GM12873 (cell line): ENCODE measurements around the gene RPL37.

ENCODE experiments used
- TF ChIP-seq, protein P1 (sequence below): IDR thresholded peaks from 2 replicates; pipeline ENCODE4 v1.5.1; 2012; ENCODE audit warnings: low read depth, mild to moderate bottlenecking, moderate library complexity, low read length, control low read depth; ENCODE audit not compliant: insufficient read depth; ENCODE audit errors: missing control alignments

The RPL37 gene

DNA sequence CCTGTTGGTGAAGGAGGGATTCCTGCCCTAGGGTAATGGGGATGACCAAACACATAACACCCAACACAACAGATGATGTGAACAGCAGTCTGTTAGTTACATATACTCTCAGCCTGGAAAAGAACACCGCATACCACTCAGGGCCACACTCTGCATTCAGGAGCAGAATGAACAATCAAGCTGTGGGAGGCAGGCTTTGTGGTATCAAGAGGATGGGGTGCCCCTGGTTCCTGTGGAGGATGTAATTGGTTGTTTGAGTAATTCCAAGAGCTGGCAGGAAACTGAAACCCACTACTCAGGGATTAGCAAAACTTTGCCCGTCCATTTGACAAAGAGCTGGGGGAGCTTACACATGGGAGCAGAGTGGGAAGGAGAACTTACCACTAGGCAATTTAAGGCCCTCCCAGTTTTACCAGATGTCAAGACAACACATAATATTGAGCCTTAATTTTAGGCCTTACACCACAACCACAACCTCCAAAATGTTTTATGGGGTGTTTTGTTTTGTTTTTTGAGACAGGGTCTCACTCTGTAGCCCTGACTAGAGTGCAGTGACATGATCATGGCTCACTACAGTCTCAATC is 21.2 kb downstream of the RPL37 start:
- TF ChIP-seq, protein P1, sequence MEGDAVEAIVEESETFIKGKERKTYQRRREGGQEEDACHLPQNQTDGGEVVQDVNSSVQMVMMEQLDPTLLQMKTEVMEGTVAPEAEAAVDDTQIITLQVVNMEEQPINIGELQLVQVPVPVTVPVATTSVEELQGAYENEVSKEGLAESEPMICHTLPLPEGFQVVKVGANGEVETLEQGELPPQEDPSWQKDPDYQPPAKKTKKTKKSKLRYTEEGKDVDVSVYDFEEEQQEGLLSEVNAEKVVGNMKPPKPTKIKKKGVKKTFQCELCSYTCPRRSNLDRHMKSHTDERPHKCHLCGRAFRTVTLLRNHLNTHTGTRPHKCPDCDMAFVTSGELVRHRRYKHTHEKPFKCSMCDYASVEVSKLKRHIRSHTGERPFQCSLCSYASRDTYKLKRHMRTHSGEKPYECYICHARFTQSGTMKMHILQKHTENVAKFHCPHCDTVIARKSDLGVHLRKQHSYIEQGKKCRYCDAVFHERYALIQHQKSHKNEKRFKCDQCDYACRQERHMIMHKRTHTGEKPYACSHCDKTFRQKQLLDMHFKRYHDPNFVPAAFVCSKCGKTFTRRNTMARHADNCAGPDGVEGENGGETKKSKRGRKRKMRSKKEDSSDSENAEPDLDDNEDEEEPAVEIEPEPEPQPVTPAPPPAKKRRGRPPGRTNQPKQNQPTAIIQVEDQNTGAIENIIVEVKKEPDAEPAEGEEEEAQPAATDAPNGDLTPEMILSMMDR = no peak

GRCh38 chr5:40812125-40812524 is 22.9 kb downstream of the RPL37 start:
- TF ChIP-seq, protein P1 = no peak

DNA sequence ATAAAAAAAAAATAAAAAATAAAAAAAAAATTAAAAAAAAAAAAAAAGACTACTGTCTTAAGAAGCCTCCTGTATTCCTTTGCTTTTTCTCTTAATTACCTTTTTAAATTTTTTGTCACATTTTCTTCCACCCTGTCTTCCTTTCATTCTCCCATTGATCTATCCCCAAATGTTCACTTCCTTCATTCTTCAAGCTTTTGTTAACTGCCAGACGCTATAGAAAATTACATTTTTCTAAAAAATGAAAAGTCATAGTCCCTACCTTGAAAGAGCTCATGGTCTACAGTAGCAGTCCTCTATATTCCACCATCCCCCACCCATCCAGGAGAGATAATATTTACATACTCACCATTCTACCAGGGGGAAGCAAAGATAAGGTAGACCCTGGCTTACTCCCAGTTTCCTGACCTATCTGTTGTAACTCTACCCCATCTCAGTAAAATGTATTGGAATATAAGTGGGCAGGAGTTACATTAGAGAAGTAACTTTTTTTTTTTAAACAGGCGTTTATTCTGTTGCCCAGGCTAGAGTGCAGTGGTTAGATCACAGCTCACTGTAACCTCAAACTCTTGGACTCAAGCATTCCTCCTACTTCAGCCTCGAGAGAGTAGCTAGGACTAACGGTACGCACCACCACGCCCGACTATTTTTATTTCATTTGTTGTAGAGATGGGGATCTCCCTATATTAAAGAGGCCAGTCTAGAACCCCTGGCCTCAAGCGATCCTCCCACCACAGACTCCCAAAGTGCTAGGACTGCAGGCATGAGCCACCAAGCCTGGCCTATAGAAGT is 33.1 kb downstream of the RPL37 start:
- TF ChIP-seq, protein P1 = no peak

DNA sequence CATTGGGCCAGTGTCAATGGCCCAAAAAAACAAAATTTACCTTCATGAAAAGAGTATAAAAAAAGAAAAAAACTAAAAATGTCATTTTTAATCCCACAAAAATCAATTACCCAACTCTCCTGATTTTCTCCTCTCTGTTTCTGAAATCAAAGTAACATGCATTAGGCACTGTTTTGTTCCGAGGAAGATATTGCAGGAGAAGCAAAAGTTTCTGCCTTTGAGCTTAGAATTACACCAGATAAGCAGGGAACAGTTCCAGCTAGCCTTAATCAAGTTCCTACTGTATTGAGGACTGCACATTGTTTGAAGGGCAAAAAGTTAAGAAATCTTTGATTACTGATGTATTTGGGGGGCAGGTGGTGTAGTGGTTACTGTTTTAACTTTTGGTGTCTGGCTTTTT is 35.8 kb downstream of the RPL37 start:
- TF ChIP-seq, protein P1 = no peak

- TF ChIP-seq, protein P1 = no peak
These were observed 36.2 kb downstream of the RPL37 start for GRCh38 chr5:40798801-40799210.

- TF ChIP-seq, protein P1 = peak; percentile 60
These were observed 36.8 kb downstream of the RPL37 start, which contains the start of gene PRKAA1 for GRCh38 chr5:40798012-40798800. Gene PRKAA1, minus strand, starts transcription at chr5:40798374. Its CDS starts 185 bp downstream, at chr5:40798189.

DNA sequence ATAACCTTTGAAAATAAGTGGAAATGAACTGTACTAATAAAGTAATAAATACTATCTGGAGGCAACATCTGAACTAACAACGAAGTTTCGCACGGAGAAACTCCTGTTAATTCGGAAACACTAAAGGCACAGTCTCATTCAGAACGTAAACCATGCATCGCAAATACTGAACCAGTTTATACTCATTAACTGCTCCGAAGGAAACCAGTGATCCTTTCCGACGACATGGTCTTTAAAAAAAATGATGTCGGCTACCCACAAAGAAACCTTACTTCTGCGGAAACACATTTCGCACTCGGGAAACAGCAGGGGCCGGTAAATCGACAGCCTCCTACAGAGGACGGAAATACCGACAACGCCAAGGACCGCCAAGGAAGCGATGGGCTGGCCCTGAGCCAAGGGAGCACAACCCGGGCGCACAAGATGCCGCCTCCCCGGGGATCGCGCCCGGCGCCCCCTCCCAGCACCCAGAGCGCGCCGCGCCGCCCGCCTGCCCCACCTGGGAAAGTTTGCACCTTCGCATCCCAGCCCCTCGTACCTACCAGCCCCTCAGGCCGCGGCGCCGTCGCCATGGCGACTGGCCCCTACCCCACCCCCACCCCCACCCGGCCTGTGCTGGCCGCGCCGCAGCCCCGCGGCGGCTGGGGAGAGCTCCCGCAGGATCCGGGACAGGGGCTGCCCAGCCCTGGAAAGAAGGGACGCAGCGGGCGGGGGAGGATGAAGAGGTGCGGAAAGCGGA is 37.6 kb downstream of the RPL37 start:
- TF ChIP-seq, protein P1 = no peak
